Measurements from ENCODE around the gene WASHC4.
"Not testable (repeated sequence)": the region's sequence is repeated elsewhere in the genome, so short reads cannot be mapped to it uniquely, and the experiment has no call there.

Gene WASHC4

GRCh38 chr12:105083031-105083430, 24.5 kb upstream of the WASHC4 start:
- peaks cover 2 to 9% of the 10 kb centered on the region in 2 donors for H3K9me3 Mint-ChIP-seq
- ATAC-seq (replicated peaks), result no peak
- no peak for DNase-seq
- peaks cover 15 to 18% of the 10 kb centered on the region in 2 donors for H3K27me3 Mint-ChIP-seq
- H3K36me3 Mint-ChIP-seq, result peaks cover 0 to 11% of the 10 kb centered on the region in 2 donors
- H3K4me1 Mint-ChIP-seq, result peaks cover 7 to 10% of the 10 kb centered on the region in 2 donors
- H3K4me3 Mint-ChIP-seq, result no peak overlapping the region
- no peak overlapping the region for H3K27ac Mint-ChIP-seq

- no peak for DNase-seq
- Mint-ChIP-seq H3K36me3 (peaks cover 0 to 11% of the 10 kb centered on the region in 2 donors), H3K4me3 (peak overlapping the region; percentile 74 to 79), H3K27me3 (peaks cover 15 to 18% of the 10 kb centered on the region in 2 donors), H3K27ac (no peak overlapping the region), H3K4me1 (peaks cover 7 to 10% of the 10 kb centered on the region in 2 donors), H3K9me3 (peaks cover 2 to 9% of the 10 kb centered on the region in 2 donors)
- peak; percentile 34 to 48 for ATAC-seq (replicated peaks)
Measured at GRCh38 chr12:105083551-105084105, 23.9 kb upstream of the WASHC4 start.

- peaks cover 7 to 10% of the 10 kb centered on the region in 2 donors for H3K4me1 Mint-ChIP-seq
- no peak within 1 kb of the TSS for H3K27ac Mint-ChIP-seq
- peak within 1 kb of the TSS; percentile 74 to 79 for H3K4me3 Mint-ChIP-seq
- peaks cover 15 to 18% of the 10 kb centered on the region in 2 donors for H3K27me3 Mint-ChIP-seq
- DNase-seq, result peak; percentile 48
- H3K36me3 Mint-ChIP-seq, result peaks cover 0 to 11% of the 10 kb centered on the region in 2 donors
- peaks cover 2 to 9% of the 10 kb centered on the region in 2 donors for H3K9me3 Mint-ChIP-seq
- peak; percentile 91 to 95 for ATAC-seq (replicated peaks)
Measured at GRCh38 chr12:105084251-105085250, 23.0 kb upstream of the WASHC4 start, which contains the start of gene ALDH1L2. ALDH1L2 (minus strand) TSS chr12:105084458; CDS start chr12:105084436, 22 bp downstream.

- ATAC-seq (replicated peaks) (no peak), DNase-seq (no peak)
- peaks cover 0 to 11% of the 10 kb centered on the region in 2 donors for H3K36me3 Mint-ChIP-seq
- H3K9me3 Mint-ChIP-seq, result peaks cover 2 to 9% of the 10 kb centered on the region in 2 donors
- H3K4me1 Mint-ChIP-seq, result peaks cover 8 to 10% of the 10 kb centered on the region in 2 donors
- H3K27ac Mint-ChIP-seq, result peak overlapping the region; percentile 47
- peak overlapping the region in 1 of 2 donors; percentile 37 for H3K4me3 Mint-ChIP-seq
- peaks cover 15 to 18% of the 10 kb centered on the region in 2 donors for H3K27me3 Mint-ChIP-seq
Measured at GRCh38 chr12:105085501-105085900, 22.0 kb upstream of the WASHC4 start.

GRCh38 chr12:105089817-105090216, 17.7 kb upstream of the WASHC4 start:
- peaks cover 0 to 1% of the 10 kb centered on the region in 2 donors for H3K4me1 Mint-ChIP-seq
- ATAC-seq (replicated peaks) (no peak), DNase-seq (no peak)
- no peak overlapping the region for H3K27ac Mint-ChIP-seq
- H3K9me3 Mint-ChIP-seq, result peaks cover 2 to 9% of the 10 kb centered on the region in 2 donors
- no peak overlapping the region for H3K4me3 Mint-ChIP-seq
- H3K36me3 Mint-ChIP-seq, result peaks cover 0 to 11% of the 10 kb centered on the region in 2 donors
- H3K27me3 Mint-ChIP-seq, result peaks cover 7 to 9% of the 10 kb centered on the region in 2 donors

GRCh38 chr12:105090361-105090760, 17.2 kb upstream of the WASHC4 start:
- Mint-ChIP-seq H3K9me3 (peaks cover 4 to 8% of the 10 kb centered on the region in 2 donors), H3K27me3 (peaks cover 7 to 8% of the 10 kb centered on the region in 2 donors), H3K4me3 (no peak overlapping the region), H3K4me1 (peaks cover 0 to 1% of the 10 kb centered on the region in 2 donors), H3K36me3 (peaks cover 0 to 14% of the 10 kb centered on the region in 2 donors), H3K27ac (no peak overlapping the region)
- ATAC-seq (replicated peaks) (no peak), DNase-seq (no peak)

GRCh38 chr12:105091476-105092206, 15.9 kb upstream of the WASHC4 start:
- Mint-ChIP-seq H3K4me3 (no peak overlapping the region), H3K27me3 (peaks cover 5 to 7% of the 10 kb centered on the region in 2 donors), H3K9me3 (peaks cover 9 to 14% of the 10 kb centered on the region in 2 donors), H3K36me3 (peaks cover 3 to 8% of the 10 kb centered on the region in 2 donors), H3K27ac (no peak overlapping the region), H3K4me1 (peaks cover 0 to 1% of the 10 kb centered on the region in 2 donors)
- no peak for ATAC-seq (replicated peaks)
- DNase-seq, result no peak

GRCh38 chr12:105092336-105092735, 15.2 kb upstream of the WASHC4 start:
- ATAC-seq (replicated peaks), result no peak
- Mint-ChIP-seq H3K27me3 (peaks cover 5 to 7% of the 10 kb centered on the region in 2 donors), H3K36me3 (peaks cover 3 to 7% of the 10 kb centered on the region in 2 donors), H3K9me3 (peaks cover 8 to 12% of the 10 kb centered on the region in 2 donors), H3K4me3 (no peak overlapping the region), H3K27ac (no peak overlapping the region), H3K4me1 (peaks cover 0 to 1% of the 10 kb centered on the region in 2 donors)
- no peak for DNase-seq

GRCh38 chr12:105095338-105095737, 12.2 kb upstream of the WASHC4 start:
- not testable (repeated sequence) for H3K36me3 Mint-ChIP-seq; H3K4me3 Mint-ChIP-seq; ATAC-seq (replicated peaks); H3K27ac Mint-ChIP-seq; DNase-seq; H3K4me1 Mint-ChIP-seq
- H3K27me3 Mint-ChIP-seq, result peaks cover 8 to 13% of the 10 kb centered on the region in 2 donors
- peaks cover 9 to 12% of the 10 kb centered on the region in 2 donors for H3K9me3 Mint-ChIP-seq

GRCh38 chr12:105099356-105099755, 8.2 kb upstream of the WASHC4 start:
- Mint-ChIP-seq H3K27me3 (peaks cover 3 to 6% of the 10 kb centered on the region in 2 donors), H3K4me1 (peaks cover 3 to 6% of the 10 kb centered on the region in 2 donors), H3K4me3 (no peak overlapping the region), H3K36me3 (peaks cover 3 to 7% of the 10 kb centered on the region in 2 donors), H3K27ac (no peak overlapping the region), H3K9me3 (peaks cover 9 to 12% of the 10 kb centered on the region in 2 donors)
- ATAC-seq (replicated peaks) (no peak), DNase-seq (no peak)

- peaks cover 3 to 6% of the 10 kb centered on the region in 2 donors for H3K27me3 Mint-ChIP-seq
- H3K36me3 Mint-ChIP-seq, result peaks cover 3 to 4% of the 10 kb centered on the region in 2 donors
- DNase-seq (no peak), ATAC-seq (replicated peaks) (no peak)
- H3K27ac Mint-ChIP-seq, result peak overlapping the region; percentile 74
- no peak overlapping the region for H3K4me3 Mint-ChIP-seq
- peaks cover 3 to 6% of the 10 kb centered on the region in 2 donors for H3K4me1 Mint-ChIP-seq
- peaks cover 10 to 12% of the 10 kb centered on the region in 2 donors for H3K9me3 Mint-ChIP-seq
Measured at GRCh38 chr12:105100207-105100985, 7.1 kb upstream of the WASHC4 start.

GRCh38 chr12:105100998-105101397, 6.5 kb upstream of the WASHC4 start:
- ATAC-seq (replicated peaks), result no peak
- H3K4me3 Mint-ChIP-seq, result no peak overlapping the region
- H3K9me3 Mint-ChIP-seq, result peaks cover 6 to 8% of the 10 kb centered on the region in 2 donors

GRCh38 chr12:105102673-105103072, 4.9 kb upstream of the WASHC4 start:
- Mint-ChIP-seq H3K27ac (no peak overlapping the region), H3K9me3 (peaks cover 0 to 4% of the 10 kb centered on the region in 2 donors), H3K27me3 (peaks cover 3 to 6% of the 10 kb centered on the region in 2 donors), H3K4me1 (peaks cover 6 to 10% of the 10 kb centered on the region in 2 donors), H3K36me3 (peaks cover 0 to 2% of the 10 kb centered on the region in 2 donors), H3K4me3 (no peak overlapping the region)
- DNase-seq (no peak), ATAC-seq (replicated peaks) (no peak)

More at GRCh38 chr12:105100998-105101397, 6.5 kb upstream of the WASHC4 start:
- H3K27ac Mint-ChIP-seq, result no peak overlapping the region
- no peak for DNase-seq
- H3K36me3 Mint-ChIP-seq, result peaks cover 3 to 4% of the 10 kb centered on the region in 2 donors
- peaks cover 3 to 6% of the 10 kb centered on the region in 2 donors for H3K4me1 Mint-ChIP-seq
- H3K27me3 Mint-ChIP-seq, result peaks cover 3 to 6% of the 10 kb centered on the region in 2 donors
